ENCODE data around the gene TWIST2. TPM values are rescaled to one million over a fixed set of nuclear protein-coding genes. Genes with fewer than 3 reads are reported as not detected.

TWIST2 gene
- total and polyA plus RNA-seq, 2 donors: 1.2 to 1.9 TPM

DNA sequence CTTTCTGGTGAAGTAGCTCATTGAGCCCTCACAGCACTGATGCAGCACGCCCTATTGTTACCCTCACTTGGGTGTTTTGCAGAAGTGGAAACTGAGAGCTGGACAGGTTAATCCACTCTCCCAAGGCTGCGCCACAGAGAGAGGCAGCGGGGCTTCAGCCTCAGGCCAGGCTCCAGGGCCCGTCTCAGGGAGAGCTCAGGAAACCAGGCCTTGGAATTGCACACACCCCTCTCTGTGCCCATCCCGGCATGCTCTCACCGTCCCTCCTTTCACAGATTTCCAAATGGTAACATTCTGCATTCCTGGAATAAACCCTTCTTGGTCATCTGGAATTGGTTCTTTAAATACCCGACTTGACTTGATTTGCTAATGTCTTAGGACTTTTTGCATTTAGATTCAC lies 51.5 kb downstream of the TWIST2 start:
- H3K27ac ChIP-seq (ENCODE audit: low read depth in 1 of 2, low read length in 1 of 2): no peak overlapping the region

DNA sequence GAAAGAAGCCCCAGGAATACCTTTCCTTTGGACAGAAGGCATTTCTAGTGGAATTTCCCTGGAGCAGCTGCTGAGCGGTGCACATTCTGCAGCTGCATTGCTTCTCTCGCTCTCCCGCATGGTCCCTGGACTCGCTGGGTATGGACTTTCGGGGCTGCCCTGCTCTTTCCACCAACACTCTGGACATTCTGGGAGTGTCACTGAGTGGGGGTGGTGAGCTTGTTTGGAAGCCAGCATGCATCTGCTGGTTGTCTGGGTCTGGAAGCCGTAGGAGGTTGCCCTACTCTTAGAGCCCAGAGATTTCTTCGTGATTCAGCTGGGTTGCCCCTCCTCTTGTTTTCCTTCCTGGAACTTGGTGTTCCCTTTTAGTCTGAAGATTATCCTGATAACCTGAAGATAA lies 52.6 kb downstream of the TWIST2 start:
- no peak for DNase-seq (ENCODE audit: low read depth in 6 of 9, low spot score in 9 of 9)
- H3K4me1 ChIP-seq (ENCODE audit: control insufficient read depth in 2 of 2, insufficient read depth in 2 of 2, low read length in 2 of 2): no peaks in the 10 kb centered on the region
- peaks cover 0 to 15% of the 10 kb centered on the region in 2 donors for H3K27me3 ChIP-seq (ENCODE audit: control insufficient read depth in 2 of 2, insufficient read depth in 1 of 2, low read length in 1 of 2)
- H3K36me3 ChIP-seq (ENCODE audit: control insufficient read depth in 2 of 2, insufficient read depth in 2 of 2, low read length in 1 of 2): no peaks in the 10 kb centered on the region
- H3K9me3 ChIP-seq (ENCODE audit: control insufficient read depth in 2 of 2, insufficient read depth in 1 of 2, low read length in 1 of 2): no peaks in the 10 kb centered on the region
- no peak overlapping the region for H3K4me3 ChIP-seq (ENCODE audit: low read length in 2 of 2)
- WGBS: 79% methylated on average over 7 of the region's 7 CpGs
- no peak overlapping the region for H3K27ac ChIP-seq (ENCODE audit: low read depth in 1 of 2, low read length in 1 of 2)

More for the DNA sequence above, 51.5 kb downstream of the TWIST2 start:
- Histone ChIP-seq H3K9me3 (ENCODE audit: control insufficient read depth in 2 of 2, insufficient read depth in 1 of 2, low read length in 1 of 2) (no peaks in the 10 kb centered on the region), H3K27me3 (ENCODE audit: control insufficient read depth in 2 of 2, insufficient read depth in 1 of 2, low read length in 1 of 2) (peaks cover 0 to 22% of the 10 kb centered on the region in 2 donors), H3K4me3 (ENCODE audit: low read length in 2 of 2) (no peak overlapping the region), H3K4me1 (ENCODE audit: control insufficient read depth in 2 of 2, insufficient read depth in 2 of 2, low read length in 2 of 2) (no peaks in the 10 kb centered on the region), H3K36me3 (ENCODE audit: control insufficient read depth in 2 of 2, insufficient read depth in 2 of 2, low read length in 1 of 2) (no peaks in the 10 kb centered on the region)
- no peak for DNase-seq (ENCODE audit: low read depth in 6 of 9, low spot score in 9 of 9)
- WGBS: 85% methylated on average over 7 of the region's 7 CpGs

DNA sequence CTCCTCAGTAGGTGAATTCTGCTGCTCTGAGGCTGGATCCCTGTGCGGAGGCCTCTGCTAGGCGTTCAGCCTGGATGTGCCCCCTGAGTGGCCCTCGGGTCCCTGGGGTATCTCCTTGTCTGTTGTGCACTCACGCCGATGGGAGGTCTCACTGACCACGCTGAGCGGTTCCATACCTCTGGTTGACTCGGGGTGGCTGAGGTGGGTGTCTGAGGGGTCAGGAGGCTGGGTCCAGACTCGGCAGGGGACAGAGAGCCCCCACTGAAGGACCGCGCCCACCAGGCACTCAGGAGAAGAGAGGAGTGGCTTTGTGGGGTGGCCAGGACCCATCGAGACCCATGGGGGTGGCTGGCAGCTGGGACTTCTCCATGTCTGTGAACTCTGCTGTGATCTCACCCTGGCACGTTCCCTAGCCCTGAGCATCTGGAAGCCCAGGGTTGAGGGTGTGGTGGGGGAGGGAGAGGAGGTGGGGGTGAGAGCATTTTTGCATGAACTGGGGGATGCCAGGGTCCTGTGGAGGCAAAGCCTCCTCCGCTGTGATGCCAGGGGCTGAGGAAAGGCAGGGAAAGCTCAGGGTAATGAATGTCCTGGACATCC lies 53.7 kb downstream of the TWIST2 start:
- H3K27ac ChIP-seq (ENCODE audit: low read depth in 1 of 2, low read length in 1 of 2): no peak overlapping the region
- no peaks in the 10 kb centered on the region for H3K36me3 ChIP-seq (ENCODE audit: control insufficient read depth in 2 of 2, insufficient read depth in 2 of 2, low read length in 1 of 2)
- no peaks in the 10 kb centered on the region for H3K9me3 ChIP-seq (ENCODE audit: control insufficient read depth in 2 of 2, insufficient read depth in 1 of 2, low read length in 1 of 2)
- 94% methylated on average over 14 of the region's 14 CpGs for WGBS
- H3K4me1 ChIP-seq (ENCODE audit: control insufficient read depth in 2 of 2, insufficient read depth in 2 of 2, low read length in 2 of 2): no peaks in the 10 kb centered on the region
- DNase-seq (ENCODE audit: low read depth in 6 of 9, low spot score in 9 of 9): no peak
- H3K27me3 ChIP-seq (ENCODE audit: control insufficient read depth in 2 of 2, insufficient read depth in 1 of 2, low read length in 1 of 2): peaks cover 0 to 5% of the 10 kb centered on the region in 2 donors
- H3K4me3 ChIP-seq (ENCODE audit: low read length in 2 of 2): no peak overlapping the region

DNA sequence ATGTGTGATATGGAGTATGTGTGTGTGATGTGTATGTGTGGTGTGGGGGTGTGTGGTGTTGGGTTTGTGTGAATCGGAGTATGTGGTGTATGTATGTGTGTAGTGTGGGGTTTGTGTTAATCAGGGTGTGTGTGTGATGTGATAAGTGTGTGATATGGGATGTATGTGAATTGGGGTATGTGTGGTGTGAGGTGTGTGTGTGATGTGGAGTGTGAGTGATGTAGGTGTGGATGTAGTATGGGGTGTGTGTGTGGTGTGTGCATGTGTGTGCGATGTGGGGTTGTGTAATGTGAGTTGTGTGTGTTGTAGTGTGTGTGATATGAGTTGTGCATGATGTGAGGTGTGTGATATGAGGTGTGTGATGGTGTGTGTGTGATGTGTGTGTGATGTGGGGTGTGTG lies 54.4 kb downstream of the TWIST2 start:
- Histone ChIP-seq H3K27me3 (ENCODE audit: control insufficient read depth in 2 of 2, insufficient read depth in 1 of 2, low read length in 1 of 2) (peaks cover 0 to 4% of the 10 kb centered on the region in 2 donors), H3K4me3 (ENCODE audit: low read length in 2 of 2) (no peak overlapping the region), H3K4me1 (ENCODE audit: control insufficient read depth in 2 of 2, insufficient read depth in 2 of 2, low read length in 2 of 2) (no peaks in the 10 kb centered on the region), H3K9me3 (ENCODE audit: control insufficient read depth in 2 of 2, insufficient read depth in 1 of 2, low read length in 1 of 2) (no peaks in the 10 kb centered on the region), H3K36me3 (ENCODE audit: control insufficient read depth in 2 of 2, insufficient read depth in 2 of 2, low read length in 1 of 2) (no peaks in the 10 kb centered on the region), H3K27ac (ENCODE audit: low read depth in 1 of 2, low read length in 1 of 2) (no peak overlapping the region)
- DNase-seq (ENCODE audit: low read depth in 6 of 9, low spot score in 9 of 9): no peak
- WGBS: 97% methylated on average over 2 of the region's 2 CpGs

DNA sequence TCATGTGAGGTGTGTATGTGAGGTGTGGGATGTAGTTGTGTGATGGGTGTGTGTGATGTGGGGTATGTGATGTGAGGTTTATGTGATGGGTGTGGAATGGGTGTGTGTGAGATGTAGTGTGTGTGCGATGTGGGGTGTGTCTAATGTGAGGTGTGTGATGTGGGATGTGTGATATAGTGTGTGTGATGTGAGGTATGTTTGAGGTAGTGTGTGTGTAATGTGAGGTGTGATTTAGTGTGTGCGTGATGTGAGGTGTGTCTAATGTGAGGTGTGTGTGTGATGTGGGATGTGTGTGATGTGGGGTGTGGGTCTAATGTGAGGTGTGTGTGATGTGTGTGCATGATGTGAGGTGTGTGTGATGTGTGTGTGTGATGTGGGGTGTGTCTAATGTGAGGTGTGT lies 55.3 kb downstream of the TWIST2 start:
- Histone ChIP-seq H3K27me3 (ENCODE audit: control insufficient read depth in 2 of 2, insufficient read depth in 1 of 2, low read length in 1 of 2) (peaks cover 0 to 2% of the 10 kb centered on the region in 2 donors), H3K4me1 (ENCODE audit: control insufficient read depth in 2 of 2, insufficient read depth in 2 of 2, low read length in 2 of 2) (no peaks in the 10 kb centered on the region), H3K4me3 (ENCODE audit: low read length in 2 of 2) (no peak overlapping the region), H3K27ac (ENCODE audit: low read depth in 1 of 2, low read length in 1 of 2) (no peak overlapping the region), H3K36me3 (ENCODE audit: control insufficient read depth in 2 of 2, insufficient read depth in 2 of 2, low read length in 1 of 2) (no peaks in the 10 kb centered on the region), H3K9me3 (ENCODE audit: control insufficient read depth in 2 of 2, insufficient read depth in 1 of 2, low read length in 1 of 2) (no peaks in the 10 kb centered on the region)
- WGBS: 98% methylated on average over 2 of the region's 2 CpGs
- DNase-seq (ENCODE audit: low read depth in 6 of 9, low spot score in 9 of 9): no peak

DNA sequence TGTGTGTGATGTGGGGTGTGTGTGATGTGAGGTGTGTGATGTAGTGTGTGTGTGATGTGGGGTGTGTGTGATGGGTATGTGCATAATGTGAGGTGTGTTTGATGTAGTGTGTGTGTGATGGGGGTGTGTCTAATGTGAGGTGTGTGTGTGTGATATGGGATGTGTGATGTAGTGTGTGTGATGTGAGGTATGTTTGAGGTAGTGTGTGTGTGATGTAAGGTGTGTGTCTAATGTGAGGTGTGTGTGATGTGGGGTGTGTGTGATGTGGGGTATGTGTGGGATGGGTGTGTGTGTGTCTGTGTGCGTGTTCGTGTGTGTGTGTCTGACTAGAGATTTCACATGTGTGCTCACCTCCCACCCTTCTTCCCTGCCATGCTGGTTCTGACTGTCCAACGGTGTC lies 56.3 kb downstream of the TWIST2 start:
- 94% methylated on average over 3 of the region's 3 CpGs for WGBS
- Histone ChIP-seq H3K27ac (ENCODE audit: low read depth in 1 of 2, low read length in 1 of 2) (no peak overlapping the region), H3K9me3 (ENCODE audit: control insufficient read depth in 2 of 2, insufficient read depth in 1 of 2, low read length in 1 of 2) (peaks cover 0 to 3% of the 10 kb centered on the region in 2 donors), H3K36me3 (ENCODE audit: control insufficient read depth in 2 of 2, insufficient read depth in 2 of 2, low read length in 1 of 2) (no peaks in the 10 kb centered on the region), H3K4me1 (ENCODE audit: control insufficient read depth in 2 of 2, insufficient read depth in 2 of 2, low read length in 2 of 2) (no peaks in the 10 kb centered on the region), H3K27me3 (ENCODE audit: control insufficient read depth in 2 of 2, insufficient read depth in 1 of 2, low read length in 1 of 2) (peaks cover 0 to 2% of the 10 kb centered on the region in 2 donors), H3K4me3 (ENCODE audit: low read length in 2 of 2) (no peak overlapping the region)
- DNase-seq (ENCODE audit: low read depth in 6 of 9, low spot score in 9 of 9): no peak

DNA sequence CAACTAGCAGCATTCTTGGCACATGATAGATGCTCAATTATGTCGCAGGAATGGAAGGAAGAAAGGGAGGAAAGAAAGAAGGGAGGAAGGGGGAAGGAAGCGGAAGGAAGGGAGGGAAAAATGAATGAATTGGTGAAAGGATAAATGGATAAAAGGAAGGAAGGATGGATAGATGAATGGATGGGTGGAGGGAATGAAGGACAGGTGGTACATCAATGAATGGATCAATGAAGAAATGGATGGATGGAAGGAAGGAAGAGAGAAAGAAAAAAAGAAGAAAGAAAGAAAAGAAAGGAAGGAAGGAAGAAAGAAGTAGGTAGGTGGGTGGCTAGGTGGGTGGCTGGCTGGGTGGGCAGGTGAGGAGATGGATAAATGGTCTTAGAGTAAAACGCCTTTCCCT lies 56.8 kb downstream of the TWIST2 start:
- Histone ChIP-seq H3K27ac (ENCODE audit: low read depth in 1 of 2, low read length in 1 of 2) (no peak overlapping the region), H3K4me1 (ENCODE audit: control insufficient read depth in 2 of 2, insufficient read depth in 2 of 2, low read length in 2 of 2) (no peaks in the 10 kb centered on the region), H3K9me3 (ENCODE audit: control insufficient read depth in 2 of 2, insufficient read depth in 1 of 2, low read length in 1 of 2) (peaks cover 0 to 3% of the 10 kb centered on the region in 2 donors), H3K4me3 (ENCODE audit: low read length in 2 of 2) (no peak overlapping the region), H3K27me3 (ENCODE audit: control insufficient read depth in 2 of 2, insufficient read depth in 1 of 2, low read length in 1 of 2) (peaks cover 0 to 6% of the 10 kb centered on the region in 2 donors), H3K36me3 (ENCODE audit: control insufficient read depth in 2 of 2, insufficient read depth in 2 of 2, low read length in 1 of 2) (no peaks in the 10 kb centered on the region)
- DNase-seq (ENCODE audit: low read depth in 6 of 9, low spot score in 9 of 9): no peak
- WGBS: 92% methylated on average over 3 of the region's 3 CpGs

DNA sequence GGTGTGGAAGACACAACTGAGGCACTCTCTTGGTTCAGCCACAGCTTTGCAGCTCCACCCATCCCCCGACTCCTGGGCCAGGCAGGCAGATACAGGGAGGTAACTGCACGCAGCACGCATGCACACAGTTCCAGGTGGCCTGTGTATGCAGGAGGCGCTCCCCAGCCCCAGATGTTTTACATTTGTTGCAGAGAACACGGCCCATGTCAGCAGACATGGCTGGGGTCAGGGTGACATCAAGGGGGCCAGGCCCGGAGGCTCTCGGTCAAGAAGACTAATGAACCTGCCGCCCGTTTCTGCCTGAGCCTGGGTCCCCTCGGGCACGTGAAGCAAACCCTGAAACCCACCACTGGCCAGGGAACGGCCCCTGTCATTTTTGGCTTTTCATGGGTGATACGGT lies 57.3 kb downstream of the TWIST2 start:
- H3K9me3 ChIP-seq (ENCODE audit: control insufficient read depth in 2 of 2, insufficient read depth in 1 of 2, low read length in 1 of 2): peaks cover 0 to 3% of the 10 kb centered on the region in 2 donors
- H3K4me1 ChIP-seq (ENCODE audit: control insufficient read depth in 2 of 2, insufficient read depth in 2 of 2, low read length in 2 of 2): no peaks in the 10 kb centered on the region
- DNase-seq (ENCODE audit: low read depth in 6 of 9, low spot score in 9 of 9): no peak
- 74% methylated on average over 13 of the region's 13 CpGs for WGBS
- no peak overlapping the region for H3K4me3 ChIP-seq (ENCODE audit: low read length in 2 of 2)
- no peak overlapping the region for H3K27ac ChIP-seq (ENCODE audit: low read depth in 1 of 2, low read length in 1 of 2)
- H3K36me3 ChIP-seq (ENCODE audit: control insufficient read depth in 2 of 2, insufficient read depth in 2 of 2, low read length in 1 of 2): no peaks in the 10 kb centered on the region
- peaks cover 0 to 6% of the 10 kb centered on the region in 2 donors for H3K27me3 ChIP-seq (ENCODE audit: control insufficient read depth in 2 of 2, insufficient read depth in 1 of 2, low read length in 1 of 2)

DNA sequence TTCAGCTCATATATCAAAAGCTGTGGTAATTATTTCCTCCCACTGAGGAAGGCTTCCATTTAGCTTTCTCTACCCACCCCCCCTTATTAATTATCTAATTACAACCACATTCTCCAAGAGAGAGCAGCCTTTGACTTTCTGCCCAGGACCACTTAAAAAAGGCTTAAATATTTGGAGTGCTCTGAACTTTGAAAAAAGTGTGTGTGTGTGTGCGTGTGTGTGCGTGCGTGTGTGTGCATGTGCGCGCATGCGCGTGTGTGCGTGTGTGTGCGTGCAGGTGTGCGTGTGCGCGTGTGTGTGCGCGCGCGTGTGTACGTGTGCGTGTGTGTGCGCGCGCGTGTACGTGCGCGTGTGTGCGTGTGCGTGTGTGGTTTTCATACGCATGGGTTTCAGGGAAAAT lies 57.8 kb downstream of the TWIST2 start:
- Histone ChIP-seq H3K4me3 (ENCODE audit: low read length in 2 of 2) (no peak overlapping the region), H3K36me3 (ENCODE audit: control insufficient read depth in 2 of 2, insufficient read depth in 2 of 2, low read length in 1 of 2) (no peaks in the 10 kb centered on the region), H3K27ac (ENCODE audit: low read depth in 1 of 2, low read length in 1 of 2) (no peak overlapping the region), H3K27me3 (ENCODE audit: control insufficient read depth in 2 of 2, insufficient read depth in 1 of 2, low read length in 1 of 2) (peaks cover 0 to 6% of the 10 kb centered on the region in 2 donors), H3K9me3 (ENCODE audit: control insufficient read depth in 2 of 2, insufficient read depth in 1 of 2, low read length in 1 of 2) (peaks cover 0 to 3% of the 10 kb centered on the region in 2 donors), H3K4me1 (ENCODE audit: control insufficient read depth in 2 of 2, insufficient read depth in 2 of 2, low read length in 2 of 2) (no peaks in the 10 kb centered on the region)
- DNase-seq (ENCODE audit: low read depth in 6 of 9, low spot score in 9 of 9): no peak
- WGBS: 93% methylated on average over 28 of the region's 28 CpGs
